HEK293 (cell line): ENCODE results near the gene SVOP.
A peak's percentile ranks its signal among the peaks of the same experiment; 100 is the strongest.

ENCODE experiments used
- BCL11B ChIP-seq: fragments of 450-650 bp; formaldehyde crosslinking; IDR thresholded peaks from 2 replicates; pipeline ENCODE4 v1.5.1; 2016; ENCODE audit warnings: low read depth, missing biosample characterization, missing genetic modification characterization
- HOXD13 ChIP-seq: sonication (generic); formaldehyde crosslinking; IDR thresholded peaks from 2 replicates; pipeline ENCODE4 v1.8.0; 2022; ENCODE audit warnings: missing genetic modification reagents, borderline replicate concordance
- PRDM2 ChIP-seq: fragments of 450-650 bp; formaldehyde crosslinking; IDR thresholded peaks from 2 replicates; pipeline ENCODE4 v1.5.1; 2016; ENCODE audit warnings: missing biosample characterization, missing genetic modification characterization, borderline replicate concordance
- ZBTB44 ChIP-seq: fragments of 450-650 bp; IDR thresholded peaks from 2 replicates; pipeline ENCODE4 v1.5.1; 2018; ENCODE audit warnings: missing biosample characterization, mild to moderate bottlenecking, missing genetic modification characterization
- ZBTB7A ChIP-seq: fragments of 450-650 bp; formaldehyde crosslinking; IDR thresholded peaks from 2 replicates; pipeline ENCODE4 v1.5.1; 2016; ENCODE audit warnings: low read depth, missing biosample characterization, missing genetic modification characterization
- ZFP3 ChIP-seq: fragments of 450-650 bp; formaldehyde crosslinking; IDR thresholded peaks from 2 replicates; pipeline ENCODE4 v1.5.1; 2016; ENCODE audit warnings: low read depth, missing biosample characterization, missing genetic modification characterization
- ZNF140 ChIP-seq: fragments of 450-650 bp; formaldehyde crosslinking; IDR thresholded peaks from 2 replicates; pipeline ENCODE4 v1.5.1; 2016; ENCODE audit warnings: missing biosample characterization, missing genetic modification characterization
- ZNF146 ChIP-seq: fragments of 450-650 bp; formaldehyde crosslinking; IDR thresholded peaks from 2 replicates; pipeline ENCODE4 v1.5.1; 2016; ENCODE audit warnings: missing biosample characterization, missing genetic modification characterization
- ZNF148 ChIP-seq: fragments of 450-650 bp; formaldehyde crosslinking; IDR thresholded peaks from 2 replicates; pipeline ENCODE4 v1.5.0; 2017; ENCODE audit warnings: missing biosample characterization, missing genetic modification characterization, borderline replicate concordance
- ZNF239 ChIP-seq: fragments of 450-650 bp; formaldehyde crosslinking; IDR thresholded peaks from 2 replicates; pipeline ENCODE4 v1.5.1; 2016; ENCODE audit warnings: missing biosample characterization, missing genetic modification characterization
- ZNF292 ChIP-seq: fragments of 450-650 bp; formaldehyde crosslinking; IDR thresholded peaks from 2 replicates; pipeline ENCODE4 v1.5.1; 2016; ENCODE audit warnings: low read depth, missing biosample characterization, missing genetic modification characterization, borderline replicate concordance
- ZNF311 ChIP-seq: fragments of 450-650 bp; formaldehyde crosslinking; IDR thresholded peaks from 2 replicates; pipeline ENCODE4 v1.5.1; 2017; ENCODE audit warnings: missing biosample characterization, missing genetic modification characterization, borderline replicate concordance
- ZNF354C ChIP-seq: fragments of 450-650 bp; formaldehyde crosslinking; IDR thresholded peaks from 2 replicates; pipeline ENCODE4 v1.5.1; 2016; ENCODE audit warnings: missing biosample characterization, missing genetic modification characterization, low read depth, borderline replicate concordance
- ZNF362 ChIP-seq: fragments of 450-650 bp; formaldehyde crosslinking; IDR thresholded peaks from 2 replicates; pipeline ENCODE4 v1.5.1; 2016; ENCODE audit warnings: missing biosample characterization, missing genetic modification characterization
- ZNF433 ChIP-seq: fragments of 450-650 bp; formaldehyde crosslinking; IDR thresholded peaks from 2 replicates; pipeline ENCODE4 v1.5.1; 2016; ENCODE audit warnings: missing biosample characterization, missing genetic modification characterization, low read depth
- ZNF529 ChIP-seq: fragments of 450-650 bp; formaldehyde crosslinking; IDR thresholded peaks from 2 replicates; pipeline ENCODE4 v1.5.1; 2017; ENCODE audit warnings: missing genetic modification characterization, missing biosample characterization; ENCODE audit not compliant: insufficient replicate concordance
- ZNF623 ChIP-seq: fragments of 450-650 bp; formaldehyde crosslinking; IDR thresholded peaks from 2 replicates; pipeline ENCODE4 v1.5.1; 2016; ENCODE audit warnings: missing biosample characterization, missing genetic modification characterization
- ZNF654 ChIP-seq: fragments of 450-650 bp; formaldehyde crosslinking; IDR thresholded peaks from 2 replicates; pipeline ENCODE4 v1.5.1; 2016; ENCODE audit warnings: low read depth, missing biosample characterization, missing genetic modification characterization
- ZNF677 ChIP-seq: fragments of 450-650 bp; IDR thresholded peaks from 2 replicates; pipeline ENCODE4 v1.5.0; 2018; ENCODE audit warnings: missing biosample characterization, mild to moderate bottlenecking, missing genetic modification characterization, moderate library complexity
- ZSCAN18 ChIP-seq: fragments of 450-650 bp; formaldehyde crosslinking; IDR thresholded peaks from 2 replicates; pipeline ENCODE4 v1.5.1; 2016; ENCODE audit warnings: missing biosample characterization, missing genetic modification characterization
- TF ChIP-seq, protein P1 (sequence below): fragments of 450-650 bp; formaldehyde crosslinking; IDR thresholded peaks from 2 replicates; pipeline ENCODE4 v1.5.1; 2016; ENCODE audit warnings: missing biosample characterization, missing genetic modification characterization

SVOP gene

GRCh38 chr12:109052414-109053323 is 31.8 kb upstream of the SVOP start, which contains the start of gene USP30 (continued):
- TF ChIP-seq ZNF623 (peak; percentile 46), ZNF311 (no peak), ZFP3 (tag by site-specific recombination) (no peak), ZBTB7A (tag by site-specific recombination) (peak; percentile 95), ZNF362 (tag by site-specific recombination) (peak; percentile 94), ZNF433 (tag by site-specific recombination) (no peak), ZNF239 (tag by site-specific recombination) (peak; percentile 84; the same call in 1 of the 2 replicates), HOXD13 (CRISPR knock-in tag) (no peak), PRDM2 (tag by site-specific recombination) (peak; percentile 77; the same call in 1 of the 2 replicates), ZNF529 (tag by site-specific recombination) (no peak), ZNF146 (tag by site-specific recombination) (peak; percentile 62; the same call in 1 of the 2 replicates), ZNF354C (no peak), ZSCAN18 (tag by site-specific recombination) (peak; percentile 91), ZNF677 (tag by site-specific recombination) (0 out of 2 replicates have a peak, but pooled peaks have one; percentile 41), ZNF148 (tag by site-specific recombination) (peak; percentile 98), ZBTB44 (tag by site-specific recombination) (peak; percentile 65; the same call in 1 of the 2 replicates), ZNF140 (tag by site-specific recombination) (no peak), ZNF654 (0 out of 2 replicates have a peak, but pooled peaks have one; percentile 2), ZNF292 (tag by site-specific recombination) (no peak), BCL11B (tag by site-specific recombination) (no peak)
- TF ChIP-seq, protein P1, sequence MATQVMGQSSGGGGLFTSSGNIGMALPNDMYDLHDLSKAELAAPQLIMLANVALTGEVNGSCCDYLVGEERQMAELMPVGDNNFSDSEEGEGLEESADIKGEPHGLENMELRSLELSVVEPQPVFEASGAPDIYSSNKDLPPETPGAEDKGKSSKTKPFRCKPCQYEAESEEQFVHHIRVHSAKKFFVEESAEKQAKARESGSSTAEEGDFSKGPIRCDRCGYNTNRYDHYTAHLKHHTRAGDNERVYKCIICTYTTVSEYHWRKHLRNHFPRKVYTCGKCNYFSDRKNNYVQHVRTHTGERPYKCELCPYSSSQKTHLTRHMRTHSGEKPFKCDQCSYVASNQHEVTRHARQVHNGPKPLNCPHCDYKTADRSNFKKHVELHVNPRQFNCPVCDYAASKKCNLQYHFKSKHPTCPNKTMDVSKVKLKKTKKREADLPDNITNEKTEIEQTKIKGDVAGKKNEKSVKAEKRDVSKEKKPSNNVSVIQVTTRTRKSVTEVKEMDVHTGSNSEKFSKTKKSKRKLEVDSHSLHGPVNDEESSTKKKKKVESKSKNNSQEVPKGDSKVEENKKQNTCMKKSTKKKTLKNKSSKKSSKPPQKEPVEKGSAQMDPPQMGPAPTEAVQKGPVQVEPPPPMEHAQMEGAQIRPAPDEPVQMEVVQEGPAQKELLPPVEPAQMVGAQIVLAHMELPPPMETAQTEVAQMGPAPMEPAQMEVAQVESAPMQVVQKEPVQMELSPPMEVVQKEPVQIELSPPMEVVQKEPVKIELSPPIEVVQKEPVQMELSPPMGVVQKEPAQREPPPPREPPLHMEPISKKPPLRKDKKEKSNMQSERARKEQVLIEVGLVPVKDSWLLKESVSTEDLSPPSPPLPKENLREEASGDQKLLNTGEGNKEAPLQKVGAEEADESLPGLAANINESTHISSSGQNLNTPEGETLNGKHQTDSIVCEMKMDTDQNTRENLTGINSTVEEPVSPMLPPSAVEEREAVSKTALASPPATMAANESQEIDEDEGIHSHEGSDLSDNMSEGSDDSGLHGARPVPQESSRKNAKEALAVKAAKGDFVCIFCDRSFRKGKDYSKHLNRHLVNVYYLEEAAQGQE = peak; percentile 83
